ENCODE measurements around the gene ROBO2.

- no peak for TF ChIP-seq FOXM1 (IDR thresholded peaks at IDR 0.05; ENCODE audit: borderline replicate concordance)
- no peak for TF ChIP-seq NFRKB (IDR thresholded peaks at IDR 0.05)
- no peak for TF ChIP-seq SUZ12 (IDR thresholded peaks at IDR 0.05)
- no peak for TF ChIP-seq TARDBP (IDR thresholded peaks at IDR 0.05)
- TF ChIP-seq ARNT (IDR thresholded peaks at IDR 0.05): no peak
- TF ChIP-seq SP1 (IDR thresholded peaks at IDR 0.05): no peak
- no peak for TF ChIP-seq L3MBTL2 (conservative IDR thresholded peaks at IDR 0.05)
- no peak for TF ChIP-seq BHLHE40 (IDR thresholded peaks at IDR 0.05; ENCODE audit: borderline replicate concordance)
These were observed 532.2 kb downstream of the ROBO2 start for GRCh38 chr3:77571971-77572715.

Data from HEK293T (cell line).